ENCODE data around the gene FLT3. TPM values are rescaled to one million over a fixed set of nuclear protein-coding genes. Genes with fewer than 3 reads are reported as not detected.

FLT3 gene
- total RNA-seq, 2 donors from 2014 or later, result not detected

DNA sequence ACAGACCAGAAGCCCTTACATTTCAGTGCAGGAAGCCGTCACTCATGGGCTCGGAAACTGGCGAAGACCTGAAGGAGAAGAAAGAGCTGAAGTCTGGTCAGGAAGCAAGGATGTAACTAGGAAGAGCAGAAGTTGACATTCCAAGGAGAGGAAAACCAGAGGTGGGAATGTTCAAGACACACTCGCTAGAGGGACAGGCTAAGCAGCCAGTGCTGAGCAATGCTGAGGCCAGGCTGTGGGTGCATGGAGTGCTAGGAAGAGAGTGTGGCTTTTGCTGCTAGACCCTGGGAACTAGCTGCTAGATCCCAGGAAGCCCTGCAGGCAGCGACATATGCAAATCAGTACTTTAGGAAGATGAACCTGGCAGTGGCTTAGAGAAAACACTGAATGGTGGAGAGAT is 99.8 kb downstream of the FLT3 start:
- DNase-seq (ENCODE audit: low spot score in 2 of 2) (no peak), ATAC-seq (no peak)
- Mint-ChIP-seq H3K9me3 (no peaks in the 10 kb centered on the region), H3K36me3 (no peaks in the 10 kb centered on the region), H3K27ac (peak overlapping the region in 1 of 2 donors; percentile 20)

GRCh38 chr13:27997904-27998522 is 102.4 kb downstream of the FLT3 start:
- no peak overlapping the region for H3K27ac Mint-ChIP-seq
- H3K36me3 Mint-ChIP-seq, result no peaks in the 10 kb centered on the region
- peak; percentile 52 to 77 for ATAC-seq
- no peaks in the 10 kb centered on the region for H3K9me3 Mint-ChIP-seq
- DNase-seq (ENCODE audit: low spot score in 2 of 2), result no peak

- Mint-ChIP-seq H3K9me3 (no peaks in the 10 kb centered on the region), H3K36me3 (no peaks in the 10 kb centered on the region), H3K27ac (no peak overlapping the region)
- no peak for DNase-seq (ENCODE audit: low spot score in 2 of 2)
- no peak for ATAC-seq
Observed at GRCh38 chr13:27991881-27992280, 108.5 kb downstream of the FLT3 start.

DNA sequence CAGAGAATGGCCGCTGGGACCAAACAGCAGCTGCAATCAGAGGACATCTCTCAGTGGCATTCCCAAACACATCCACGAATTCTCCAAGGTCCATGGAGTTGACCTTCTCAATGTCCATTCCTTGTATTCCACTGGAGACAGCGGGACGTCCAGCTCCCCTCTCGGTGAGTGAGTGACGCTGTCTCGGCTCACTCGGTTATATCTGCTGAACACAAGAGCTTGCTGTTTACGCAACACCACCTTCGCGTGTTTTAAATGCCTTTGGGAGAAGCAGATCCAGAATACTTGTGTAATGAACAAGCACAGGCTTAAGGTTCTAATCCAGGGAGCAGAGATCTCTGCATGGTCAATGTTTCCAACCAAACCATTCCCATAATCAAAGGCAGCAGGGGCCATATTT is 111.9 kb downstream of the FLT3 start, which contains the start of gene URAD:
Gene URAD, minus strand, starts transcription at position 174 of the 400 bp plus-strand sequence. Its CDS starts 56 bp downstream, at position 118.
- ATAC-seq, result no peak
- DNase-seq (ENCODE audit: low spot score in 2 of 2), result no peak
- H3K9me3 Mint-ChIP-seq, result no peaks in the 10 kb centered on the region
- H3K27ac Mint-ChIP-seq, result peak within 1 kb of the TSS in 1 of 2 donors; percentile 22
- H3K36me3 Mint-ChIP-seq, result no peaks in the 10 kb centered on the region

GRCh38 chr13:27985600-27985999 is 114.8 kb downstream of the FLT3 start:
- Mint-ChIP-seq H3K9me3 (no peaks in the 10 kb centered on the region), H3K36me3 (no peaks in the 10 kb centered on the region), H3K27ac (no peak overlapping the region)
- DNase-seq (ENCODE audit: low spot score in 2 of 2) (no peak), ATAC-seq (no peak)

- no peaks in the 10 kb centered on the region for H3K9me3 Mint-ChIP-seq
- ATAC-seq (no peak), DNase-seq (ENCODE audit: low spot score in 2 of 2) (no peak)
- H3K36me3 Mint-ChIP-seq, result no peaks in the 10 kb centered on the region
- H3K27ac Mint-ChIP-seq, result no peak overlapping the region
Observed at GRCh38 chr13:27982361-27982760, 118.0 kb downstream of the FLT3 start.

DNA sequence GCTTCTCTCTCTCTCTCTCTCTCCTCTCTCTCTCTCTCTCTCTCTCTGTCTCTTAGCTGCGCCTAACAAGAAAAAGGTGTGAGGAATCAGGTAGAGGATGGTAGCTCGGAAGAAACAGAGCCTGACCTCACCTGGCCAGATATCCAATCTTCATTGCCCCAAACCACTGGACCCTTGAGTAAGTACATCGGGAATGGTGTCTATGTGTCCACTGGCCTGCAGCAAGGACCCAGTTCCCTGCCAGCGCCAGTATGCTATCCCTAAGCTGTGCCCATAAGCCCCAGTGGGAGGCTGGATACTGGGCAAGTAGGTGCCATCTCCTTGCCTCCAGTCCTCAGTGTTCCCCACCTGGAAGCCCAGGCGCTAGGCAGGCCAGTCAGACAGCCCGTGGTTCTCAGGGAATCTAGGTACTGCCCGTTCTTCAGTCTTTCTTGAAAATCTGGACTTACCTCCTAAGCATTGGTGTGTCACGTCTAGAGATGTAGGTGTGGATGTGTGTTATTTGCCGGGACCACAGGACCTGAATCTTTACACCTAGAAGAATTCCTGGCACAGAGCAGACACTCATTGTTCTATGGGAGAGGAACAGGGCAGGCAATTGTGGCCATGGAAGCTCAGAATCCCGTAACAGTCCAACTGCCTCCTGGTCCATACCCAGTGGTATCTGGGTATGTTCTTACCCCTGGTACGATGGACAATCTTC is 119.2 kb downstream of the FLT3 start:
- Mint-ChIP-seq H3K9me3 (no peaks in the 10 kb centered on the region), H3K27ac (no peak overlapping the region), H3K36me3 (no peaks in the 10 kb centered on the region)
- no peak for DNase-seq (ENCODE audit: low spot score in 2 of 2)
- ATAC-seq, result no peak

GRCh38 chr13:27980280-27980998 is 119.9 kb downstream of the FLT3 start:
- ATAC-seq (no peak), DNase-seq (ENCODE audit: low spot score in 2 of 2) (no peak)
- Mint-ChIP-seq H3K36me3 (no peaks in the 10 kb centered on the region), H3K27ac (no peak overlapping the region), H3K9me3 (no peaks in the 10 kb centered on the region)

DNA sequence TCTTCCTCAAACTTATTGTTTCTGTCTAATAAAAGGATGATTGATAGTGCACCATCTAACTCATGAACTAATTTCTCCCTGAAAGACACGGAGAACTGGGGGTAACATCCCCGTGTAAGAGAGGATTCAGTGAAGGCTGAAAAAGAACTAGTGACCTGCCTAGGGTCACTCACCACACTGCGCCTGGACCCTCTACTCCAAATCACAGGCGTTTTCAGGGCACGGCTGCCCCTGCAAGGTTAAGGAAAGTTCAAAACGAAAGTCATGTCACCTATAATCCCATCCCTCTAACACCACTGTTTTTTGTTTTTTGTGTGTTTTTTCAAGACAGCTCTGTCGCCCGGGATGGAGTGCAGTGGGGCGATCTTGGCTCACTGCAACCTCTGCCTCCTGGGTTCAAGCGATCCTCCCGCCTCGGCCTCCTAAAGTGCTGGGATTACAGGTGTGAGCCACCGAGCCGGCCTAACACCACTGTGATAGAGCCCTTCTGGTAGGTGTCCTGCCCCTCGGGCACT is 120.6 kb downstream of the FLT3 start:
- H3K9me3 Mint-ChIP-seq, result no peaks in the 10 kb centered on the region

GRCh38 chr13:27979001-27979643 is 121.3 kb downstream of the FLT3 start:
- ATAC-seq (no peak), DNase-seq (ENCODE audit: low spot score in 2 of 2) (no peak)
- no peaks in the 10 kb centered on the region for H3K36me3 Mint-ChIP-seq
- H3K9me3 Mint-ChIP-seq, result no peaks in the 10 kb centered on the region
- H3K27ac Mint-ChIP-seq, result peak overlapping the region in 1 of 2 donors; percentile 24

More for the DNA sequence above, 120.6 kb downstream of the FLT3 start:
- H3K27ac Mint-ChIP-seq, result peak overlapping the region in 1 of 2 donors; percentile 24
- no peak for DNase-seq (ENCODE audit: low spot score in 2 of 2)
- ATAC-seq, result no peak
- H3K36me3 Mint-ChIP-seq, result no peaks in the 10 kb centered on the region

- Mint-ChIP-seq H3K27ac (peak overlapping the region in 1 of 2 donors; percentile 29), H3K9me3 (no peaks in the 10 kb centered on the region), H3K36me3 (no peaks in the 10 kb centered on the region)
- peak in 1 of 2 donors; percentile 8 for ATAC-seq
- no peak for DNase-seq (ENCODE audit: low spot score in 2 of 2)
Observed at GRCh38 chr13:27978301-27978968, 121.9 kb downstream of the FLT3 start.

DNA sequence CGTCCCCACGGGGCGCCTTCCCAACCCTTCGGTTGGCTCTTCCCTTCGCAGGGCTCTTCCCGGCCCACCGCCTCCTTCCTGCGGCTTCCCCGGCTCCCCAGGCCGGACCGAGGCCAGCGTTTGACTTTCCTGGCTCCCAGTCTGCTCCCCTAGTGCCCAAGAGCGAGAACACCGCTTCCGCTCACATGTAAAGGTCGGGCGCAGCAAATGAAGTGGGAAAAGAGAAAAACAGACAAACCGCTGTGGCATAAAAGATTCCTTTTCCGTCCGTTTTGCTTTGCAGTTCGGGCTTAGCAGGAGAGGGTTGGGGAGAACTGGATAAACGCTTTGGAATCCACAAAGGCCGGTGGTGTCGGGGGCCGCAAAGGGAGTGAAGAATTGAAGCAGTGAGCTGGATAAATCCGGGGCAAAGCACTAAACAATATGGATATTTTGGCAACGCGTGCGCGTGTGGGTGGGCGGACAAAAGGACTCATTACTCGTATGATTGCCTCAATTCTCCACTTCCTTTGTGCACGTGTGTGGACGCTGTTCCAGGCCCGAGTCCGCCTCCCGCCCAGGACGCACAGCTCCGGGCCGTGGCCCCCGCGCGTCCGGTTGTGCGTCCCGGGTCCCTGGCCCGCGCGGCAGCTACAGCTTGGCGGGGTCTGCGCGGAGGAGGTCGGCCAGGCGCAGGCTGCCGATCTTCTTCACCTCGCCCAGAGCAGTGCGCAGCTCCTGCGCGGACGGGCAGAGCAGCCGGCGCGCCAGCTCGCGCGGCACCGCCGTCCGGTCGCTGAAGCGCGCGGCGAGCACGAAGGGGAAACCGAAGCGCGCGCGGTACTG is 122.7 kb downstream of the FLT3 start:
- DNase-seq (ENCODE audit: low spot score in 2 of 2) (peak in 1 of 2 donors; percentile 1), ATAC-seq (peak in 1 of 2 donors; percentile 24)
- Mint-ChIP-seq H3K27ac (peak overlapping the region in 1 of 2 donors; percentile 95), H3K9me3 (no peaks in the 10 kb centered on the region), H3K36me3 (no peaks in the 10 kb centered on the region)

- Mint-ChIP-seq H3K27ac (no peak overlapping the region), H3K36me3 (peaks cover 0 to under 1% of the 10 kb centered on the region in 2 donors), H3K9me3 (no peaks in the 10 kb centered on the region)
- ATAC-seq (no peak), DNase-seq (ENCODE audit: low spot score in 2 of 2) (no peak)
Observed at GRCh38 chr13:27976362-27977091, 123.8 kb downstream of the FLT3 start.

DNA sequence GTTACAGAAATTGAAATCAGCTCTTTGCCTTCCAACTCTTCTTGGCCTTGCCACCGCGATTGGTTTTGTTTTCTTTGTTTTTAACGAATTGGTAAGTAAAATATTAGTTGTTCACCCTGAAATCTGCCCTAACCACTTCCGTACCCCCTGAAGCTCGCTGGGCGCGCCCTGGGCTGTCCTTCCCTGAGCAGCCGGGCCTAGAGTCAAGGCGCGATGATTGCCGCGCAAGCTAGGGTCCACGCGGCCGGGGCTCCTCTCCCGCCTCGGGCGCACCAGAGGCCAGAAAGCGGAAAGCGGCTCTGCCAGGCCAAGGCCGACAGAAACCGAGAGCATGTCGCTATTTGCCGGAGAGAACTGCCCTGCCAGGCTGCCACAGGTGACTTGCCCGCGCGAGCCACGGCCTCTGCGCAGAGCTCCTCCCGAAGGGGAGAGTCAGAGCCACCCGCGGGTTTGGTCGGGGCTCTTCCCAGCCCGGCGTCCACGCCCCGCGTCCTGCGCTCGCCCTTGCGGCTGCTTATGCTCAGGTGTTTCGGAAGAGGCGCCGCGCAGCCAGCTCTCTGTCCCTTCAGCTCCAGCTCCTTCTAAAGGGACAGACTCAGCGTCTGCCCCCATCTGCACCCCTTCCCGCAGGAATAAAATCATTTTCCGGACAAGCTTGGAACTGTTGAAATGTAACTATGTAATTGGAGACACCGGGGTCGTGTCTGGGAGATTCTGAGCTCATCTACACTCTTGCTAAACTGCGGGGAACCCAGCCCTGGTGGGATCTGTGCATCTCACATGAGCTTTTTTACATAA is 124.6 kb downstream of the FLT3 start:
- peak overlapping the region in 1 of 2 donors; percentile 72 for H3K27ac Mint-ChIP-seq
- no peak for ATAC-seq

More for the DNA sequence above, 124.6 kb downstream of the FLT3 start:
- Mint-ChIP-seq H3K36me3 (peaks cover 0 to 5% of the 10 kb centered on the region in 2 donors), H3K9me3 (no peaks in the 10 kb centered on the region)
- no peak for DNase-seq (ENCODE audit: low spot score in 2 of 2)
